ENCODE data around the gene FOSL2. TPM values are rescaled to one million over a fixed set of nuclear protein-coding genes. Genes with fewer than 3 reads are reported as not detected.

FOSL2 gene
- 77.1 and 106 TPM in 2 replicates for total RNA-seq

GRCh38 chr2:28392297-28393113 lies at the start of gene FOSL2:
FOSL2 (plus strand) TSS chr2:28392858; CDS start chr2:28393721, 863 bp downstream.
- Histone ChIP-seq H3K27me3 (ENCODE audit: control insufficient read depth, insufficient read depth, low read length) (no peaks in the 10 kb centered on the region), H3K4me3 (ENCODE audit: low read depth, low read length) (peak within 1 kb of the TSS; percentile 82), H3K36me3 (ENCODE audit: control insufficient read depth, insufficient read depth, low read length) (peaks cover 16% of the 10 kb centered on the region)
- no peak for TF ChIP-seq CTCF (IDR thresholded peaks at IDR 0.05; ENCODE audit: insufficient read depth, low read length, severe bottlenecking)
- no peak for FAIRE-seq
- peak; percentile 99 for DNase-seq (ENCODE audit: low read depth)

DNA sequence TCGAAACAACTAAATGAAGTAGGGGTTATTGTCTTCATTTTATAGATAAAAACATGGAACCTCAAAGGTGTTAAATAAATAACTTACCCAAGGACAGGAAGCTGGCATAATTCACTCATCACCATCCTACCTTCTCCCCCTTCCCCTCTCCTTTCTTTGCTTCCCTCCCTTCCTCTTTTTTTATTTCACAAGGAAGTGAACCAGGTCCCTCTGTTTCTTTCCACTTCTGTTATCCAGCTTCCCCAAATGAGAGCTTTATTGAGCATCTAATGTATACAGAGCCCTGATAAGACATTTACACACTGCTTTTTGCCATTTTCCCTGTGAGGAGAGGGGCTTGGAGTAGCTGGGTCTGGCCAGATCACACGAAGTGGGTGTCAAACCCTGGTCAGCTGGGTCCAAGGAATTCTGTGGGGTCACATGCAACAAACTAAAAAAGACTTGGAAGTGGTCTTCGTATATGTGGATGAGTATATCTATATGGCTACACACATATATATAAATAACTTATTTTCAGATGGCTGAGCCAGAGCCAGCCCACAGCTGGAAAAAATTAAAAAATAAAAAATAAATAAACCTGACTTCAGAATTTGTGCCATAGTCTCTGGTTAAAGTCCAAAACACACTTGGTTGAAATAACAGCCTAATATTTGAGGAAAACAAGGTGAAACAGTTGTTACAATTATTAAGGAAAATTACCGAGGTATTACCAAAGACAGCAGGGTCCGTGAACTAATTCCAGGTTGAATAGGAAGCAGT lies 49.3 kb upstream of the FOSL2 start:
- Histone ChIP-seq H3K27me3 (ENCODE audit: control insufficient read depth, insufficient read depth, low read length) (no peaks in the 10 kb centered on the region), H3K4me3 (ENCODE audit: low read depth, low read length) (no peak overlapping the region), H3K36me3 (ENCODE audit: control insufficient read depth, insufficient read depth, low read length) (no peaks in the 10 kb centered on the region)
- FAIRE-seq: no peak
- no peak for TF ChIP-seq CTCF (IDR thresholded peaks at IDR 0.05; ENCODE audit: insufficient read depth, low read length, severe bottlenecking)
- no peak for DNase-seq (ENCODE audit: low read depth)

GRCh38 chr2:28343971-28344715 lies 48.5 kb upstream of the FOSL2 start:
- Histone ChIP-seq H3K36me3 (ENCODE audit: control insufficient read depth, insufficient read depth, low read length) (no peaks in the 10 kb centered on the region), H3K4me3 (ENCODE audit: low read depth, low read length) (no peak overlapping the region), H3K27me3 (ENCODE audit: control insufficient read depth, insufficient read depth, low read length) (no peaks in the 10 kb centered on the region)
- no peak for DNase-seq (ENCODE audit: low read depth)
- no peak for FAIRE-seq
- no peak for TF ChIP-seq CTCF (IDR thresholded peaks at IDR 0.05; ENCODE audit: insufficient read depth, low read length, severe bottlenecking)

DNA sequence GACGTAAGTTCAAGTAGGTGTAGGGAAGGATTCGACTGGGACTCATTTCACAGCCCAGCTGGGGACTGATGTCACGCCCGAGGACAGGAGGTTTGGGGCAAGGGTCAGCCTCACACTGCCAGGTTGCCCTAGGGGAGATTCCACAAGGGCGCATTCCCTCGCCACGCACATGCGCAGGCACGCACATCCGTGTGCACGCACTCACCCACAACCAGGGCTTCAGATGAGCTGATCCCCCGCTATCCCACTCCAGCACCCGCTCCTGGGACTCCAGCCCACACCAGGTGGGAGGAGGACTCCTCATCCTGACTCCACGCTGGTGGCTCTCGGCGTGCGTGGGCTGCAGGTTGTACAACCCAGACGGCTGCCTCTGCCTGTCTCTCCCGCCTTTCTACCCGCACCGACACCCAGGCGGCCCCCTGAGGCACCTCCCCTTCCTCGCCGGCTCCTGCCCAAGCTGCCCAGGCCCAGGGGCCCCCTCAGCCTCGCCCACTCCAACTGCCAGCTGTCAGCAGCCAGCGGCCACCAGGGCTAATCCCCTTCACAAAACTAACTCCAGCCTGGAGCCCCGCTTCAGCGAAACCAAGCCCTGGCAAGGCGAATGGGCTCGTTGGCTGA lies 47.8 kb upstream of the FOSL2 start:
- no peak for DNase-seq (ENCODE audit: low read depth)
- TF ChIP-seq CTCF (IDR thresholded peaks at IDR 0.05; ENCODE audit: insufficient read depth, low read length, severe bottlenecking): no peak
- Histone ChIP-seq H3K36me3 (ENCODE audit: control insufficient read depth, insufficient read depth, low read length) (no peaks in the 10 kb centered on the region), H3K4me3 (ENCODE audit: low read depth, low read length) (no peak overlapping the region), H3K27me3 (ENCODE audit: control insufficient read depth, insufficient read depth, low read length) (no peaks in the 10 kb centered on the region)
- no peak for FAIRE-seq

GRCh38 chr2:28345619-28346018 lies 47.0 kb upstream of the FOSL2 start:
- H3K36me3 ChIP-seq (ENCODE audit: control insufficient read depth, insufficient read depth, low read length): no peaks in the 10 kb centered on the region
- TF ChIP-seq CTCF (IDR thresholded peaks at IDR 0.05; ENCODE audit: insufficient read depth, low read length, severe bottlenecking): no peak
- no peak for FAIRE-seq
- H3K4me3 ChIP-seq (ENCODE audit: low read depth, low read length): no peak overlapping the region
- no peaks in the 10 kb centered on the region for H3K27me3 ChIP-seq (ENCODE audit: control insufficient read depth, insufficient read depth, low read length)
- DNase-seq (ENCODE audit: low read depth): no peak

Measured in bronchial epithelial cell (primary cell).